Aorta (tissue), 5 donors: ENCODE results near the gene ZNF513. TPM values are rescaled to one million over a fixed set of nuclear protein-coding genes. Genes with fewer than 3 reads are reported as not detected.
"Not testable (repeated sequence)": the region's sequence is repeated elsewhere in the genome, so short reads cannot be mapped to it uniquely, and the experiment has no call there.

ENCODE experiments used
- ATAC-seq: fragments of 200-7000 bp; cut with Tn5 transposase; one replicate; pipeline ENCODE4 v1.9.1; 2022; ENCODE audit warnings: moderate library complexity; ENCODE audit not compliant: low FRiP score
- DNase-seq, 2 donors: peaks; one replicate each; pipeline ENCODE4 v3.0.0-alpha.2; 2020
- H3K27ac ChIP-seq, 2 donors: one replicate each; pipeline ENCODE4 v1.5.1; 2013; ENCODE audit warnings: low read length in 2 of 2, mild to moderate bottlenecking in 2 of 2, moderate library complexity in 2 of 2, control low read depth in 1 of 2, inconsistent platforms in 1 of 2, low read depth in 1 of 2
- H3K27me3 ChIP-seq, 2 donors: one replicate each; pipeline ENCODE4 v1.6.1; 2013; ENCODE audit warnings: control low read depth in 1 of 2, low read length in 1 of 2, mild to moderate bottlenecking in 1 of 2, moderate library complexity in 1 of 2; ENCODE audit not compliant: insufficient read depth in 2 of 2, control insufficient read depth in 1 of 2
- H3K36me3 ChIP-seq, 2 donors: one replicate each; pipeline ENCODE4 v1.6.1; 2013; ENCODE audit warnings: control low read depth in 1 of 2, low read length in 1 of 2, mild to moderate bottlenecking in 1 of 2; ENCODE audit not compliant: insufficient read depth in 2 of 2, control insufficient read depth in 1 of 2
- H3K4me1 ChIP-seq, 2 donors: one replicate each; pipeline ENCODE4 v1.6.1; 2013; ENCODE audit warnings: low read length in 2 of 2, control low read depth in 1 of 2, mild to moderate bottlenecking in 1 of 2, moderate library complexity in 1 of 2; ENCODE audit not compliant: insufficient read depth in 2 of 2, control insufficient read depth in 1 of 2
- H3K4me3 ChIP-seq, 2 donors: one replicate each; pipeline ENCODE4 v1.5.1; 2013; ENCODE audit warnings: low read length in 2 of 2, control low read depth in 1 of 2, mild to moderate bottlenecking in 1 of 2
- H3K9me3 ChIP-seq: one replicate; pipeline ENCODE4 v1.6.1; 2013; ENCODE audit warnings: mild to moderate bottlenecking, low read length; ENCODE audit not compliant: control insufficient read depth
- WGBS, 2 donors: extraction: QIAGEN DNeasy Blood & Tissue Kit; methylation state at CpG; one replicate each; pipeline ENCODE4 v1.1.7; 2013; 5-methylcytosine and 5-hydroxymethylcytosine counted together
- intact Hi-C, 2 donors: fragments of 100-400 bp; cut with DNase I; formaldehyde crosslinking; loops; one replicate each; pipeline versions ENCODE4 v1.14.2 to v1.15.0; 2022
- long read RNA-seq, 2 donors: library from polyadenylated mRNA; unstranded; transcript quantifications; one replicate each; pipeline ENCODE4 v2.0.0, GENCODE V29; 2020 to 2021
- polyA plus RNA-seq, 2 donors: library from polyadenylated mRNA; stranded (reverse); fragments of 200-250 nt; gene quantifications; one replicate each; pipeline ENCODE4 v1.2.3, GENCODE V29; 2013
- total RNA-seq, 2 donors: library from RNA; stranded (reverse); fragmentation: NEBNext Ultra II Directional; extraction: Animal tissue kit (Norgen Biotek cat#: 25700); gene quantifications; one replicate each; pipeline ENCODE4 v1.2.1, GENCODE V29; 2021
- donor health status: healthy with polysubstance abuse.
- donor health status: Bipolar disorder and iron deficiency.
- donor health status: DM: no; HTN: no; CAD: no.
- donor health status: DM: no; HTN: no; CAD: no.
- donor health status: DM: yes; HTN: yes; CAD: no.

Gene ZNF513
- total RNA-seq (10 to 100 TPM; 15.3 to 18.7 TPM), polyA plus RNA-seq (10 to 100 TPM in 1 of 2 donors, 1 to 10 TPM in 1; 5.5 to 32.7 TPM)
- long read RNA-seq, donor 1, partial matches to known transcripts: 16 of 22 reads
- long read RNA-seq, donor 1, other reads (novel, unspliced or antisense): 6 of 22 reads
- long read RNA-seq, donor 2, transcript ZNF513-201 (4 exons, 2,139 nt): major isoform, 6 of 22 reads
- long read RNA-seq, donor 2, partial matches to known transcripts: 2 of 22 reads
- long read RNA-seq, donor 2, other reads (novel, unspliced or antisense): 14 of 22 reads

GRCh38 chr2:27380626-27381545 lies at the start of gene ZNF513:
TSS of gene ZNF513 (minus strand) at chr2:27380734. CDS start at chr2:27380526, 208 bp downstream.
- DNase-seq: peak; percentile 98 to 99
- Histone ChIP-seq H3K36me3 (peaks cover 0 to 6% of the 10 kb centered on the region in 2 donors), H3K9me3 (no peaks in the 10 kb centered on the region), H3K27me3 (no peaks in the 10 kb centered on the region), H3K27ac (peak within 1 kb of the TSS; percentile 53 to 80), H3K4me3 (peak within 1 kb of the TSS; percentile 77 to 88), H3K4me1 (no peaks in the 10 kb centered on the region)
- ATAC-seq: peak; percentile 94
- intact Hi-C loops: loop anchor here in 1 of 2 donors (1.0 to 2.0 kb wide), 2 partner anchors 28 to 47 kb away; partner anchors contain the start of genes NRBP1 and PPM1G
- WGBS, 2 donors: 4% methylated on average over 66 to 67 of the region's 67 CpGs

GRCh38 chr2:27428978-27429541 lies 48.5 kb upstream of the ZNF513 start:
- H3K9me3 ChIP-seq: no peaks in the 10 kb centered on the region
- H3K4me3 ChIP-seq: peak overlapping the region; percentile 61 to 83
- intact Hi-C loops: loop anchor here (1.0 to 5.0 kb wide), 5 partner anchors 20 to 72 kb away; partner anchors contain the start of genes PPM1G (in 2 of the 2), GTF3C2 (in 1 of the 2) and ZNF513 (in 1 of the 2)
- peaks cover 0 to 3% of the 10 kb centered on the region in 2 donors for H3K36me3 ChIP-seq
- no peaks in the 10 kb centered on the region for H3K27me3 ChIP-seq
- DNase-seq: peak; percentile 92 to 94
- ATAC-seq: peak; percentile 94
- WGBS, 2 donors: 0% methylated on average over 46 to 51 of the region's 51 CpGs
- peak overlapping the region; percentile 62 to 76 for H3K27ac ChIP-seq
- peaks cover 0 to 2% of the 10 kb centered on the region in 2 donors for H3K4me1 ChIP-seq

GRCh38 chr2:27428213-27428977 lies 47.9 kb upstream of the ZNF513 start, which contains the start of gene NRBP1:
TSS of gene NRBP1 (plus strand) at chr2:27428631. CDS start at chr2:27433274, 4,643 bp downstream.
- 0% methylated on average over 70 to 75 of the region's 75 CpGs for WGBS, 2 donors
- H3K4me3 ChIP-seq: peak within 1 kb of the TSS; percentile 61 to 83
- ATAC-seq: peak; percentile 98
- H3K9me3 ChIP-seq: no peaks in the 10 kb centered on the region
- H3K36me3 ChIP-seq: no peaks in the 10 kb centered on the region
- H3K27me3 ChIP-seq: no peaks in the 10 kb centered on the region
- intact Hi-C loops: loop anchor here (1.0 to 5.0 kb wide), 5 partner anchors 19 to 72 kb away; partner anchors contain the start of genes PPM1G (in 2 of the 2), GTF3C2 (in 1 of the 2) and ZNF513 (in 1 of the 2)
- peak within 1 kb of the TSS; percentile 71 to 76 for H3K27ac ChIP-seq
- peak; percentile 94 to 97 for DNase-seq
- peaks cover 0 to 2% of the 10 kb centered on the region in 2 donors for H3K4me1 ChIP-seq

- DNase-seq (no peak), ATAC-seq (no peak)
- WGBS, 2 donors: 7 to 8% methylated on average over 7 of the region's 7 CpGs
Observed at GRCh38 chr2:27427863-27428212, 47.3 kb upstream of the ZNF513 start.

GRCh38 chr2:27425039-27425438 lies 44.5 kb upstream of the ZNF513 start:
- H3K9me3 ChIP-seq, H3K27ac ChIP-seq, H3K27me3 ChIP-seq, ATAC-seq, H3K36me3 ChIP-seq, DNase-seq, H3K4me3 ChIP-seq, H3K4me1 ChIP-seq: not testable (repeated sequence)
- intact Hi-C loops: loop anchor here in 1 of 2 donors (5.0 kb wide), 1 partner anchor 67 kb away; no protein-coding TSS in a partner anchor
- WGBS, 2 donors: 92 to 93% methylated on average over 10 of the region's 10 CpGs

More at GRCh38 chr2:27427863-27428212, 47.3 kb upstream of the ZNF513 start:
- intact Hi-C loops: loop anchor here (1.0 to 5.0 kb wide), 5 partner anchors 19 to 71 kb away; partner anchors contain the start of genes PPM1G (in 2 of the 2), GTF3C2 (in 1 of the 2) and ZNF513 (in 1 of the 2)
- Histone ChIP-seq H3K4me3 (peak overlapping the region; percentile 61 to 79), H3K27ac (peak overlapping the region; percentile 71 to 76), H3K36me3 (no peaks in the 10 kb centered on the region), H3K4me1 (peaks cover 0 to 2% of the 10 kb centered on the region in 2 donors), H3K9me3 (no peaks in the 10 kb centered on the region), H3K27me3 (no peaks in the 10 kb centered on the region)

- intact Hi-C loops: no loop called here
- H3K4me1 ChIP-seq: no peaks in the 10 kb centered on the region
- no peak overlapping the region for H3K4me3 ChIP-seq
- H3K27me3 ChIP-seq: no peaks in the 10 kb centered on the region
- ATAC-seq (no peak), DNase-seq (no peak)
- no peaks in the 10 kb centered on the region for H3K36me3 ChIP-seq
- H3K9me3 ChIP-seq: no peaks in the 10 kb centered on the region
- H3K27ac ChIP-seq: no peak overlapping the region
- WGBS, 2 donors: 95 to 99% methylated on average over 3 of the region's 3 CpGs
Observed at GRCh38 chr2:27422958-27423357, 42.4 kb upstream of the ZNF513 start.

- intact Hi-C loops: no loop called here
- WGBS, 2 donors: 66 to 70% methylated on average over 4 of the region's 4 CpGs
- ATAC-seq: no peak
Observed at GRCh38 chr2:27421660-27422250, 41.2 kb upstream of the ZNF513 start.

More at GRCh38 chr2:27421660-27422250, 41.2 kb upstream of the ZNF513 start:
- Histone ChIP-seq H3K9me3 (no peaks in the 10 kb centered on the region), H3K27me3 (no peaks in the 10 kb centered on the region), H3K36me3 (no peaks in the 10 kb centered on the region), H3K4me3 (no peak overlapping the region), H3K4me1 (no peaks in the 10 kb centered on the region), H3K27ac (no peak overlapping the region)
- DNase-seq: no peak
